NCI-H345 treated with DMSO at 0.1 percent for 48 hours (cell line): ENCODE data around the gene AUTS2.

Experiments
- DNase-seq: peaks from one replicate; lab custom pipeline; 2025; ENCODE audit not compliant: unreplicated experiment; lab: John Stamatoyannopoulos, UW

The AUTS2 gene

DNA sequence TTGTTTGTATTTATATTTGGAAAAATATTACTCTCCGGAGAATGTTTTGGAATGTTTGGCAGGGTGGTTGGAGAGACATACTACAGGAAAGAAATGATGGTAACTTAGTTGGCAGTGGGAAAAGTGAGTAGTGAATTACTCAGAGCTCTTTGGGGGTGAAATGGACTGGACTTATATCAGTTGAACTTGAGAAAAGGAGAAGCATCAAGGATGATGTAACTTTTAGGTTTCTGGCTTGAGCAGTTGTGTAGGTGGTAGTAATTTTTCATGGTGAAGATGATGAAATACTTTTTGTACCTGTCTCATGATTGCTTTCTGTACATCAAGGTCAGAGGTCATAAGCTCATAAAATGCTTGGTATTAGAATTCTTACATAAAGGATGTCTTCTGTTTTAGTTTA lies 617.2 kb downstream of the AUTS2 start:
- DNase-seq: no peak

DNA sequence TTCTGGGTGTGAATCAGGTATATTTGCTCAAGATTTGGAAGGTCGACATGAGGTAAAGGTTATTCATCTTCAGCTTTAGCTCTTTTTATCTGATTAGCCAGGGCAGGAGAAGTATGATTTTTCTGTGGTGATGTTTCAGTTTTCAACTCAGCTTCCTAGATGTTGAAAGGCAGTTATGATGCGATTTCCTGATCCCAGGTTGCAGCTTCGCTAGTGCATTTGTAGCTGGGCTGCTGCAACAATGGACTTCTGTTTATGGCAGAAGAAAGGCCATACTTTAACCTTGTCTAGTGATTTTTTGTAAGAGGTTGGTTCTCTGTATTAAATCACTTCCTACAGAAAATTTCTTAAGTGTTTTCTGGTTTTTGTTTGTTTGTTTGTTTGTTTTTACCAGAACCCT lies 619.3 kb downstream of the AUTS2 start:
- DNase-seq: no peak

DNA sequence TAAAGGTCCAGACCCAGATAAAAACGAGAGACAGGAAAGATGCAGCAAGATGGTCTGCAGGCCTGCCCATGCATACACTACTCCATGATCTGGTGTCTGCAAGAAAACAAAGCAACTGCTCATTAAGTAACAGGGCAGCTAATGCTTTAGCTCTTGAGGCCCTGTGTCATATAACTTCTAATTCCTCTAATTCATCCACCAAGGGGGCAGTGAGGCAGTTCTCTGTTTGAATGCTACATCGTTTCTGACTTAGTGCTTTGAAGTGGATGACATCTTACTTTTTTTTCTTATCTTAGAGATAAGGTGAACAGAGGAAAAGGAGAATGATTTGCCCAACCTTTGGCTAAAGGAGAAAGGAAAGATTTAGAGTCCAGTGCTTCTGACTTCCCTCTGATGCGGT lies 619.7 kb downstream of the AUTS2 start:
- no peak for DNase-seq

DNA sequence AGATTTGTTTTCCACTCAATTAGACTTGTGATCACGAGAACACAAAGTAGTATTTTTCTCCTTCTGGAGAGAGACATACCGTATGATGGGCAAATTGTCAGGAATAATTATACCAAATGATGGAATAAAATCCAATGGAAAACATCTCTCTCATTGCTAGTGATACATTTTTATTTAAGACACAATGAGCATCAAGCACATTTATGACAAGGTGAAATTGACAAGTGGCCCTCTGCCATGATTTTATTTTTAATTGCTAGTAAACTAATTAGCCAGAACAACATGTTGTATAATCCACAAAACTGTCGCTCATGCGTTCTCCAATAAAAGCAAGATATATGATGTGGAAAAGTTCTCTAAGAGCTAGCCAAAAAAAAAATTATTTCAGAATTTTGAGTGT lies 620.8 kb downstream of the AUTS2 start:
- no peak for DNase-seq

DNA sequence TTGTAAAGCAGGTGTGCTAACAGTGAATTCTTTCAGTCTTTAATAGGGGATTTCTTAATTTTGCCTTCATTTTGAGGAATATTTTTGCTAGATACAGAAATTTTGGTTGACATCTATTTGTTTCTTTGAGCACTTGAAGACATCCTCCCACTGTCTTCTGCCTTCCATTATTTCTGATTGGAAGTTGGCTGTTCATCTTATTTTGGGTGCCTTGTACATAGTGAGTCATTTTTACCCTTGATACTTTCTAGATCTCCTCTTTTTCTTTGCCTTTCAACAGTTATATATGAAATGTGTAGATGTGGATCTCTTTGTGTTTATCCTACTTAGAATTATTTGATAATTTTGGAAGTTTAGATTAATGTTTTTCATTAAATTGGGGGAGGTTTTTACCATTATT lies 631.0 kb downstream of the AUTS2 start:
- no peak for DNase-seq

DNA sequence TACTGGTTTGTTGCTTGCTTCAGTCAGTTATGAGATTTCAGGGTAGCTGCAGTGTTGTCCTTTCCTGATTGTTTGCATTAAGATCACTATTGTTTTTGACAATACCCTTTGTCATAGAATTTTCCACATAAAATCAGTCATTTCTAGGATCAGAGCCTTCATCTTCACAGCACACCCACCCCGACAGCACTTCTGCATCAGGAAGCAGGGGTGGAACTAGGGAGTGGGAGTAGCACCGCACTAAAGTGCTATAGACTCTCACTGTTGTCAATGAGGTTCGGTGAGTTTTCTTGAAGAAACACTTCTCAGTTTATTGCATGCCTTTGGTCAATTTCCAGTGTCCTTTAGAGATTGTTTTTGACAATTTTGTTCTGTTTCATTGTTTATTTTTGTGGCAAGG lies 632.5 kb downstream of the AUTS2 start:
- DNase-seq: no peak

DNA sequence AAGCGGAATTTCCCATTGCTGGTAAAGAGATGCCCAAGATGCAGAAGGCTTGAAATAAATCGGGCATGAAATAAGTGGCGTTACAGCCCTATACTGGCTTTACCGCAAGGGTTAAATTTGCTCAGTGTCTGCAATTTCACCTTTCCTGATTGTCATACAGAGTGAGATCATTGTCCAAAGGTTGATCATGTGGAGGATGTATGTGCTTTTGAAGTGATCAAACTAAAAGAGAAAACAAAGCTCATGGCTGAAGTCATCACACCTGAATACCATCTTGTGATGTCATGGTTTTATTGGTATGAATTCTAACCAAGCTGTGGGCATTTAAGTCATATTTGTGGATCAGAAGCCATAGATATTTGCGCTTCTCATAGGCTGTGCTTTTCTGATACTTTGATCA lies 635.5 kb downstream of the AUTS2 start:
- DNase-seq: no peak

DNA sequence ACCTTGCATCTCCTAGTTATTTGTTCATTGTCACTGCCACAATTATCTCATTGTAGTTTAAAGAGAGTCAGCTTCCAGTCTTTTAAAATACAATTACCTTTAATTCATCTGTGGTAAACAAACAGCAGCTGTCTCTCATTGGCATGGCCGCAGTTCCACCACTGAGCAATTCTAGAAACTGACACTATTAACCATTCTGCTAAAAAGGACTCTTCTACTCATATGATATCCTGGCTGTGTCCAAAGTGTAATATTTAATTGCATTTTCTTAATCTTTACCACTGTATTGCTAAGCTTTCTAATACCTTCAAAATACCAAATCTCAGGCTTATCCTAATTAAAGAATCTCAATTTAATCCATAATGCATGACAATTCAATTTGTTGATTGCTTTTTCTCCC lies 639.0 kb downstream of the AUTS2 start:
- DNase-seq: no peak

DNA sequence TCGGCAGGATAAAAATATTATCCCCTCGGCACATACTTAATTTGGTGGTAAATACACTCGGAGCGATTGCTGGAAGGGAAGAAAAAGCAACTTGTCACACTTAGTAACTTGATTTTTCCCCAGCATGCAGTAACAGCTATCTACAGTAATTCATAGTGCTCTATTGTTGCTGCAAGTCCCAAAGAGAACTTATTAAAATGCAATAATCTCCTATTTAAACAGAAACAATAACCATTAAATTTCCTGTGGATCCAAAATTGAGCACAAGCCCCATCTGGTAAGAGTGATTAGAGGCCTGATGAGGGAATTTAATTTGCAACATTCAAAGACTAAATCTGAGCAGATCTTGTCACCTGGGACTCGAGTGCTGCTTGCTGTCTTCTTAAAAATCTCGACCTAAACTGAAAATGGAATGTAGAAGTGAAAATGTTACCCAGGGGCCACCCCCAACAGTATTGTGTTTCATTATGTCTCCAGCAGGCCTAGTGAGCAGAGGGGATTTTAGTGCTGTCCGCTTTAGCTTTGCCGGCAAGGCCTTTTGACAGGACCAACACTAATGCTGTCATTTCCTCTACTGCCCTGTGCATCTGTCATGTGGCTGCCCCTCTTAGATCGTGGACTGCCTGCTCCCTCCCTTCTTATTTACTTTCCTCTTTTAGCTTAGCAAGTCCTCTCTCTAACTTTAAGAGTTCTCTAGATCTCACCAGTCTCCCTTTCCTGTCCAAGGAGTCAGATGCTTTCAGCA lies 639.7 kb downstream of the AUTS2 start:
- DNase-seq: no peak

DNA sequence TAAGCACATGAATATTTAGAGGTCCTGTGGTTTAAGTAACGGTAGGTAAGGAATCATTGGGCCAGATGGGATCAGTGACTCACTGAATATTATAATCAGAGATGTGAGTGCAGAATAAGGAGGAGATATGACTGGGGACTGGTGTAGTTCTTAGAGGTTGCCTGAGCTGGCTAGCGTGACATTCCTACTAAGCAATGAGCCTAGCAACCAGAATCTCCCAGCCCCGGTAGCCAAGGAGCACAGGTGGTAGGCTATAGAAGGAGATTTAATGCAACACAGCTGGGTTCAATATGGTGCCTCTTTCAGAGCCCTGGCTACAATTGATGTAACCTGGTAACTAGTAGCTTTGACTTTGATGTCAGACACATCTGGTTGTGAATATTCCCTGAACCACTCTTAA lies 641.6 kb downstream of the AUTS2 start:
- DNase-seq: no peak

DNA sequence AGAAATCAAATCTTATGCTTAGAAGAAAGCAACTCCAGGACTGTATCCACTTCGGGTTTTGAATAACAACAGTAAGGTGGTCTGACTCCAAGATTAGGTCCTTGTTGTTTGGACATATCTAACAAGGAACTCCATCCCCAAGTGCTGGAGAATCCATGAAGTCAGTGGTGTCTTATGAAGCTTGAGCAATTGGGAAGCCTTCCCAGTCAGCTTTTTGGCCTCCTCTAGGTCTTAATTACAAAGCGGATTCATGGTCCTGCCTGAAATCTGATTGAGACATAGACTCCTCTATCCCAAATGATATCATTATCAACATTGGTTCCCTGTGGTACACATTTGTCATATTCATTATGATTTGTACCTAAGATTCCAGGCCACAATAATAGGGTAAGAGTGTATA lies 642.6 kb downstream of the AUTS2 start:
- DNase-seq: no peak

DNA sequence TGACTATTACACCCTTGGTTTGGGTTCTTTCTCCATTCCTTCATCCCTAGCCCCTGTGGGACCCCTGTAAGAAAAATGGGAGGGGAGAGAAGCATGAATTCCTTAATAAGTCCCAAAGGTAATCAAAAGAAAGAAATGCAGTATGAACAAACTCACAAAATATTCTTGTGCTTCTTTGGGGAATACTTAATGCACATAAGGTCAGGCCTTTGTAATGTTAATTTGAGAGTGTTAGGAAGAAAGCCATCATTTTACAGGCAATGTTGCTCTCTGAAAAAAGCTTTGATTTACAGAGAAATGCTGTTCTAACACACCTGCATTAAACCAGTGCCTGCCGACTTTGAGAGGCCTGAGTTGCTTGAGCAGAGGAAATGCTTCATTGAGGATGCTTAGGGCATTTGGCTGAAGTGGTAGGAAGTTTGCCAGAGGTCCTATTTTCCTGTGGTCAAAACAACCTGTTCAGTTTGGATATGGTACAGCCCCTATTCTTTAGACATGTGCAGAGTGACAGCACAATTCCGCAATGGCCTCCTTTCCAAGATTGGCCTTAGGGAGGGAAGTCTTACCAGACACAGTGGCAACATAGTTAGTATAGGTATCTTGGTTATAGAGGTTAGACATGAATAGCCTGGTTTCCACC lies 643.4 kb downstream of the AUTS2 start:
- no peak for DNase-seq

DNA sequence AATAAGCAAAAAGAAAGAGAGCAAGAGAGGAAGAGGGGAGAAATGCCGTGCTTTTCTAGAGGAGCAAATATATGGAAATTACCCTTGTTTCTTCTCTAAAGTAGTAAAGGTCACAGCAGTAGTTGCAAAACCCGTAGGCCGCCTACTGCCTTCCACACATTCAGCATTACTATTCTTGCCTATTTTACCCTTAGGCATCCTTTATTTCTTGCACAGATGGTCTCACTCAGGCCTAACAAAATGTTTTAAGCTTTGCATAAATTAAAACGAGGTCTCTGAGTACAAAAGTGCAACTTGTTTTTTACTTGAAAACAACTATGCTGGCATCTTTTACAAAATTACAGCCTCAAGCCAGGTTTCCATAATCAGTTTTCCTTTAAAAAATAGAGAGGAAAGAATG lies 644.6 kb downstream of the AUTS2 start:
- no peak for DNase-seq

DNA sequence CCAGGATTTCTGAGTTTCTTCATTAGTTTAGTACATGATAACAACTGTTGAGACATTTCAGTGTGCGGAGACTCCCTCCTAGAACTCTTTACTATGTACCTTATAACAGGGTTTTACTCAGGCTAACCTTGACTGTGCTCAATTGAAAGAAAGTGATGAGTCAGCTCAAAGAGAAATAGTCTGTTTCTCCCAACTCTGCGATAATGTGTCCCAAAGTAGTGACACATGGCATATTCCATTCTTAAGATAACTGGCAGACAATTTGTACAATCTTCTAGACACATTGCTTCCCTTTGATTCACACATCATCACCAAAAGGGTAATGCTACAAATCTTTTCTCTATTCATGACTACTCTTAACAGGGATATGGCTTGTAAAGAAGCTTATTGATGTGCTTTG lies 645.2 kb downstream of the AUTS2 start:
- no peak for DNase-seq

DNA sequence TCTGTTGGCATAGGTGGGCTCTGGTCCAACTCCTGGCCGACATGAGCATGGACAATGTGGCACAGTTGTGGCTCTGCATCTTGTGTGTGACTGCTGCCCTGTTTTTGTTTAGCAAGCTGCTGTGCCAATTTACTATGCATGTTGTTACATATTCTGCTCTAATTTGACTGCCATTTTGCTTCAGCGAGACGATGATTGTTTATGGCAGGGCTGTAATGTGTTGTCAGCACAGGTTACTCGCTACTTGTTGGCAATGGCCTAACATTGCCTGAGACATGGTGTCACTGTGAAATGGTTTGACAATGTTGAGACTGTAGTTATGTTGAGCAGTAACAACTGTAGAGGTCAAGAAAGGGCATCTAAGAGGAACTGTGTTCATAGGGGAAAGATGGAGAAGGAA lies 659.6 kb downstream of the AUTS2 start:
- no peak for DNase-seq

DNA sequence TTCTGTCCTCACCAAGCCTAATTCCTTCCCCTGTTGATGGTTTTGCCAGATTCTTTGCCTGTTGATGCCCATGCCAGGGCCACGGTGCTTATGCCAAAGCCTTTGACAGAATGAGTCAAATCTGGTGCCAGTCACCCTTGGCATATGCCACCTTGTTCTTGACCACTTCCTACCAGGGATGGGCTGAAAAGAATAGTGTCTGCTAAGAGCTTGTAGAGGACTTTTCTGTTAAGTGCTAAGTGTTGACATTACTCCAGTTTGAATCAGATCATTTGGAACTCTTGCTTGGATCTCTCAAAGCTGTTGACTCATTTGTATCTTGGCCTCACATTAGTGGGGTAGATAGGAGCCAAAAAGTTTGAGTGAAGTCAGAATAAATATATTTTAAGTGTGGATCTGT lies 661.2 kb downstream of the AUTS2 start:
- DNase-seq: no peak

DNA sequence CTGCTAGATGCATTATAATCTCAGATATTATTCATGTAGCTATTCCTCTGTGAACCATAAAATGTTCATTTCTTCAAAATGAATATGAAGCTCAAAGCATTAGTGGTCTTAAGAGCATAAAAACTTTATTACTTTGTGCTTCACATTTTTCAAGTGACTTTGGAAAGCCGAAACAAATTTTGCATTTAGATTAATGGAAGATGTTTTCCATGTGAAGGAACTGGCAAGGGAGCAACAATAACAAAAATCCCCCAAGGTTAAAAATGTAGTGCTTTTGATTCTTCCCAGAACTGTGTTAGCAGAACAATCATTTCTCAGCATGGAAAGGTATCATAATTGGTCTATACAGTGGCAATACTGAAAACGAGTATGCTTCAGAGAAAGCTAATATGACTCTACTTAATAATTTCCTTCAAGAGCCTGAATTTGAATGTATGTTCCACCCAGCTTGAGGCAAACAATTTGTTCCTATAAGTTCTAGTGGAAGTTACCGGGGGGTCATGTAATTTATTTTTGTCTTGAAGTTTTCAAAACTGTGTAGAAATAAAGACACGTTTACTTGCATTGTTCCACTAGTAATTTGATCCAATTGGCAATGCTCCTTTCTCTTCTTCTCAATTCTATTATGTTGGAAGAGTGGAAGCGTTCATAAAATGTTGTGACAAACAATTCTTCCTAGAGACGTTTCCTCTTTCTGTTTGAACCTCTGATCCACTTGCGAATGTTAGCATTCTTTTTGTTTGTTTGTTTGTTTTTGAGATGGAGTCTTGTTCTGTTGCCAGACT lies 665.4 kb downstream of the AUTS2 start:
- DNase-seq: no peak

DNA sequence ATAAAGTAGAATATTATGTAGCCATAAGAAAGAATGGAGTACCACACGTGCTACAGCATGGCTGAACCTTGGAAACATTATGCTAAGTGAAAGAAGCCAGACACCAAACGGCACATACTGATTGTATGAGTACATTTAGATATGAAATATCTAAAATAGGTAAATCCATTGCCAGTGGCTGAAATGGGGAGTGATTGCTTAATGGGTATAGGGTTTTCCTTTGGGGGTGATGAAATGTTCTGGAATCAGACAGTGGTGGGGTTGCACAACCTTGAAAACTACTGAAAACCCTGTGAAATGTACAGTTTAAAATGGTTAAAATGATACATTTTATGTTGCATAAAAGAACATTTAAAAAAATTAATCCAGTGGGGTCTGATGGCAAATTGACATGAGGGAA lies 667.9 kb downstream of the AUTS2 start:
- no peak for DNase-seq

DNA sequence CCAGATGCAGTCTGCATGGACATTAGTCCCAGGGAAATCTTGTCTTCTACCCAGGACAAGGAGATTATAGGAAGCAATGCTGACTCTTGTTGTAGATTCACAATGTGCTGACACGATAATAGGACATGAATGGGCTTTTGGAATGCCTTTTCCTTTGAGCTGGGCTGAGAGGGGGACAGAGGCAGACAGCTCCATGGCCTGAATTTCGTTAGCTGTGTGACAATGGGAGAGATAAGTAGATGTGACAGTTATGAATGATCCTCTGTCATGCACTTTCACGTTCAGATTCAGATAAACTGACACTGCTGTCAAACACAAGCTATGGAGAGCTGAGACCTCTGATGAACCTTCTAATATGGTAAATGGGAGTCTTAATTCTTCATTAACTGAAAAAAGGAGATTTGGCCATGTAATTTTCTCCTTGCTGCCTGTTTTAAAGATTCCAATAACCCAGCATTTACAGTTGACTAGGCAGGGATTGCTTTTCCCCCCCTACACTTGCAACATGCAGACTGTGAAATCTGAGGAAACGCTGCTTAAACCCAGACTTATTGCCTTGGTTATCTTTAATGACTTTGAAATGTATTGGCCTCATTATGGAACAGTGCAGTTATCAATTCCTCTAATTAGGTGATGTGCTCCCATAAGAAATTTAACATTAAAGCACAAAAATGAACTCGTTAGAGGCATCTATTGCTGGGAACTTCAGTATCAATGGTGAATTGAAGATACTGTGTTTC lies 669.3 kb downstream of the AUTS2 start:
- no peak for DNase-seq

DNA sequence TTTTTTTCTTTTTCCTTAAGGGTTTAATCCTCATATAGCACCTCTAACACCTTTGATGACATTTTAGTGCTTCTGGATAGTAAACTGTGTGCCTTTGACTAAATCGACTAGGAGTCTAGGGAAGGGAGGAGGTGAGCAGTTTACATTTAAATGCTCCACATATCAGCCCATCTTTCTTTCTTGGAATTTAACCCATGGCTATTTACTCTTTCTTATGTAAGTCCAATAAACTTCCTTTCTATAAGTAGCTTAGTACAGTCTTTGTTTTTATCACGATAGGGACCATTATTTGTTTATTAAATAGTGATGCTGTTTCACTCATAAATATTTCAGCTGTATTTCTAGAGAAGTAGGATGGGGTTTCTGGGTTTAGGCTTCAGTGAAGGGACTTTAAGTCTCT lies 669.9 kb downstream of the AUTS2 start:
- DNase-seq: no peak

DNA sequence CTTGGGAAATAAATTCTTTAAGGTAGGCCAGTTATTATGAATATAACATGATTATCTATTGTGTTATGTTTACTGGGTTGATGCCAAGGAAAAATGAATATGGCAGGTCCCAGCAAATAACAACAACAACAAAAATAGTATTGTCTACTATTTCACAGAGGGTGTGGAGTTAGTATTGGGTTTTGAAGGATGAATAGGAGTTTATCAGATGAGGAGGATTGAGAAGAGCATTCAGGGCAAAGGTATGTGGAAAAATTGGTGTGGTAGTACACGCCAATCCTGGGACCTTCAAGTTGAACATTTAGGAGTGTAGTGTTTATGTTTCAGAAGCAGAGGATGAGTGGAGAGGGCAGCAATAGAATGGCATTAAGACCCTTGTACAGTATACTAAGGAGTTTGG lies 671.9 kb downstream of the AUTS2 start:
- no peak for DNase-seq
